NCI-H774 (cell line): ENCODE data around the gene CENPVL1.
"Not testable (repeated sequence)": the region's sequence is repeated elsewhere in the genome, so short reads cannot be mapped to it uniquely, and the experiment has no call there.

Experiments
- DNase-seq: peaks from one replicate; lab custom pipeline; 2025; lab: John Stamatoyannopoulos, UW

CENPVL1 gene

GRCh38 chrX:51710277-51711164 lies at the start of gene CENPVL1:
Gene CENPVL1, plus strand, starts transcription at chrX:51710512. Its CDS starts 0 bp downstream, at chrX:51710512.
- not testable (repeated sequence) for DNase-seq

GRCh38 chrX:51665981-51666380 lies 44.3 kb upstream of the CENPVL1 start:
- DNase-seq: no peak

GRCh38 chrX:51679689-51680433 lies 30.5 kb upstream of the CENPVL1 start:
- not testable (repeated sequence) for DNase-seq

GRCh38 chrX:51681808-51682719 lies 28.2 kb upstream of the CENPVL1 start:
- DNase-seq: not testable (repeated sequence)

- DNase-seq: not testable (repeated sequence)
Measured at GRCh38 chrX:51682720-51683062, 27.6 kb upstream of the CENPVL1 start, which contains the start of gene CENPVL2. Gene CENPVL2, minus strand, starts transcription at chrX:51682831. Its CDS starts 0 bp downstream, at chrX:51682831.

GRCh38 chrX:51694254-51694653 lies 16.1 kb upstream of the CENPVL1 start:
- no peak for DNase-seq

GRCh38 chrX:51697397-51697796 lies 12.9 kb upstream of the CENPVL1 start:
- DNase-seq: no peak

- DNase-seq: not testable (repeated sequence)
Measured at GRCh38 chrX:51712943-51713647, 2.8 kb downstream of the CENPVL1 start.

GRCh38 chrX:51728202-51728601 lies 17.9 kb downstream of the CENPVL1 start:
- DNase-seq: no peak

GRCh38 chrX:51737091-51737490 lies 26.8 kb downstream of the CENPVL1 start:
- DNase-seq: no peak

GRCh38 chrX:51742586-51742985 lies 32.3 kb downstream of the CENPVL1 start:
- DNase-seq: no peak

- peak; percentile 5 for DNase-seq
Measured at GRCh38 chrX:51743179-51743957, 33.1 kb downstream of the CENPVL1 start, which contains the start of gene GSPT2. Gene GSPT2, plus strand, starts transcription at chrX:51743442. Its CDS starts 185 bp downstream, at chrX:51743627.

- no peak for DNase-seq
Measured at GRCh38 chrX:51747671-51748070, 37.4 kb downstream of the CENPVL1 start.

GRCh38 chrX:51759055-51759839 lies 48.9 kb downstream of the CENPVL1 start:
- no peak for DNase-seq

- no peak for DNase-seq
Measured at GRCh38 chrX:51760657-51761056, 50.3 kb downstream of the CENPVL1 start.
